SK-N-SH (cell line): ENCODE measurements around the gene GLG1. TPM values are rescaled to one million over a fixed set of nuclear protein-coding genes. Genes with fewer than 3 reads are reported as not detected.

Source experiments
- CHD2 ChIP-seq: fragments of 150-350 bp; IDR thresholded peaks from 2 replicates; pipeline ENCODE4 v1.6.1; 2018; ENCODE audit warnings: low read length; ENCODE audit not compliant: partially characterized antibody
- CTCF ChIP-seq: fragments of 200-600 bp; sonication (generic); IDR thresholded peaks from 2 replicates; pipeline ENCODE4 v1.6.1; 2017; ENCODE audit warnings: antibody characterized with exemption, mild to moderate bottlenecking, moderate library complexity
- ELF1 ChIP-seq: IDR thresholded peaks from 2 replicates; pipeline ENCODE4 v1.4.0; 2012
- EP300 ChIP-seq, 2 experiments: IDR thresholded peaks; 2 replicates each; pipeline versions ENCODE4 v1.4.0 to v1.6.1; 2012; ENCODE audit warnings: borderline replicate concordance in 1 of 2, low read depth in 1 of 2, low read length in 1 of 2
- EZH2phosphoT487 ChIP-seq: fragments of 200-600 bp; sonication (generic); IDR thresholded peaks from 2 replicates; pipeline ENCODE4 v1.6.1; 2017; ENCODE audit warnings: low read depth, mixed run types, mild to moderate bottlenecking, antibody characterized with exemption, moderate library complexity, borderline replicate concordance
- FOSL2 ChIP-seq: IDR thresholded peaks from 2 replicates; pipeline ENCODE4 v1.4.0; 2012; ENCODE audit warnings: low read depth, mild to moderate bottlenecking, moderate library complexity, borderline replicate concordance
- FOXJ3 ChIP-seq: sonication (generic); formaldehyde crosslinking; IDR thresholded peaks from 2 replicates; pipeline ENCODE4 v1.5.1; 2020; ENCODE audit warnings: mild to moderate bottlenecking, missing genetic modification reagents
- FOXM1 ChIP-seq: IDR thresholded peaks from 2 replicates; pipeline ENCODE4 v1.4.0; 2012; ENCODE audit warnings: low read depth, mild to moderate bottlenecking
- GABPA ChIP-seq: IDR thresholded peaks from 2 replicates; pipeline ENCODE4 v1.4.0; 2012; ENCODE audit warnings: low read depth, mild to moderate bottlenecking
- GATA2 ChIP-seq: sonication (generic); formaldehyde crosslinking; IDR thresholded peaks from 2 replicates; pipeline ENCODE4 v1.5.0; 2020; ENCODE audit warnings: mild to moderate bottlenecking, missing genetic modification reagents
- JUND ChIP-seq: IDR thresholded peaks from 2 replicates; pipeline ENCODE4 v1.4.0; 2012
- MEF2A ChIP-seq: IDR thresholded peaks from 2 replicates; pipeline ENCODE4 v1.4.0; 2012; ENCODE audit warnings: low read depth, borderline replicate concordance
- NFIC ChIP-seq: IDR thresholded peaks from 2 replicates; pipeline ENCODE4 v1.4.0; 2012; ENCODE audit warnings: borderline replicate concordance
- POLR2AphosphoS5 ChIP-seq: IDR thresholded peaks from 2 replicates; pipeline ENCODE4 v1.6.1; 2012; ENCODE audit warnings: low read depth, low read length
- RCOR1 ChIP-seq: fragments of 150-350 bp; IDR thresholded peaks from 2 replicates; pipeline ENCODE4 v1.6.1; 2017; ENCODE audit warnings: antibody characterized with exemption, low read length
- RXRA ChIP-seq: IDR thresholded peaks from 2 replicates; pipeline ENCODE4 v1.4.0; 2012; ENCODE audit warnings: low read depth, mild to moderate bottlenecking, borderline replicate concordance
- SIN3A ChIP-seq: IDR thresholded peaks from 2 replicates; pipeline ENCODE4 v1.6.1; 2012; ENCODE audit warnings: low read depth, mild to moderate bottlenecking, low read length, moderate library complexity, borderline replicate concordance
- SMC3 ChIP-seq: IDR thresholded peaks from 2 replicates; pipeline ENCODE4 v1.6.1; 2012; ENCODE audit warnings: low read depth, low read length, improper control_type of control experiment
- TAF1 ChIP-seq: IDR thresholded peaks from 2 replicates; pipeline ENCODE4 v1.6.1; 2012; ENCODE audit warnings: low read depth, mild to moderate bottlenecking, low read length, moderate library complexity, borderline replicate concordance
- TCF12 ChIP-seq: IDR thresholded peaks from 2 replicates; pipeline ENCODE4 v1.4.0; 2012
- TEAD4 ChIP-seq: IDR thresholded peaks from 2 replicates; pipeline ENCODE4 v1.4.0; 2012; ENCODE audit warnings: mild to moderate bottlenecking, borderline replicate concordance; ENCODE audit not compliant: insufficient read depth
- YY1 ChIP-seq: IDR thresholded peaks from 2 replicates; pipeline ENCODE4 v1.4.0; 2012; ENCODE audit warnings: low read depth, mild to moderate bottlenecking
- ZBTB33 ChIP-seq: IDR thresholded peaks from 2 replicates; pipeline ENCODE4 v1.4.0; 2012; ENCODE audit warnings: low read depth, borderline replicate concordance
- polyA plus RNA-seq, 3 experiments: library from polyadenylated mRNA; depleted of rRNA; stranded (reverse); fragments of >200 nt; gene quantifications; 2 replicates each; pipeline ENCODE4 v1.2.3, GENCODE V29; 2012
- TF ChIP-seq, protein P1 (sequence below): fragments of 150-350 bp; IDR thresholded peaks from 2 replicates; pipeline ENCODE4 v1.6.1; 2016; ENCODE audit warnings: mild to moderate bottlenecking, low read depth, low read length
- TF ChIP-seq, protein P2 (sequence below): fragments of 150-350 bp; IDR thresholded peaks from 2 replicates; pipeline ENCODE4 v1.6.1; 2017; ENCODE audit warnings: antibody characterized with exemption, low read length, low read depth, borderline replicate concordance
- TF ChIP-seq, protein P3 (sequence below): IDR thresholded peaks from 2 replicates; pipeline ENCODE4 v1.4.0; 2012; ENCODE audit warnings: low read depth, borderline replicate concordance

GLG1 gene
- polyA plus RNA-seq, 1 of the 3 experiments (the other 2 are of a cell fraction): 71.1 TPM

DNA sequence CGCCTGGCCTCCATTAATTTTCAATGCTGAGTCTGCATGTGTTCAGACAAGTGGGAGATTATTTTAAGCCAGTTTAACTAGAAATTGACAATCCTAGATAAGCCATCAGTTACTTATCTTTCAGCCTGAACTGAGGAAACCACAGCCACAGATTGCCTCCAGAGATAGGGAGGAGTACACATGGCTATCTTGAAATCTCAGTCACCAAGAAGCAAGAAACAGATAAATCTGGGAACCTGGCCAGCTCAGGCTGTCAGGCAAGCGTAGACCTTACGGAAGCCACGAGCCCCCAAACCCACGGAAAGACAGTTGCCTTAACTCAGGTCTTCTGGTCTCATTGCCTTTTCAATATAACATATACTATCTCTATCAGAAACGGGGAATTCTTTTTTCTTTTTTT is 2.0 kb upstream of the GLG1 start (continued):
- TF ChIP-seq, protein P1, sequence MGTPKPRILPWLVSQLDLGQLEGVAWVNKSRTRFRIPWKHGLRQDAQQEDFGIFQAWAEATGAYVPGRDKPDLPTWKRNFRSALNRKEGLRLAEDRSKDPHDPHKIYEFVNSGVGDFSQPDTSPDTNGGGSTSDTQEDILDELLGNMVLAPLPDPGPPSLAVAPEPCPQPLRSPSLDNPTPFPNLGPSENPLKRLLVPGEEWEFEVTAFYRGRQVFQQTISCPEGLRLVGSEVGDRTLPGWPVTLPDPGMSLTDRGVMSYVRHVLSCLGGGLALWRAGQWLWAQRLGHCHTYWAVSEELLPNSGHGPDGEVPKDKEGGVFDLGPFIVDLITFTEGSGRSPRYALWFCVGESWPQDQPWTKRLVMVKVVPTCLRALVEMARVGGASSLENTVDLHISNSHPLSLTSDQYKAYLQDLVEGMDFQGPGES: no peak
- TF ChIP-seq EP300 (IDR thresholded peaks at IDR 0.05; ENCODE audit: borderline replicate concordance in 1 of 2, low read depth in 1 of 2, low read length in 1 of 2) (peak in 1 of 2 experiments; percentile 57; a peak in 1 of 4 replicates), YY1 (no peak), FOXJ3 (CRISPR knock-in tag) (no peak), ZBTB33 (no peak), SIN3A (no peak), RXRA (no peak), GABPA (no peak), FOXM1 (no peak), CHD2 (no peak), EZH2phosphoT487 (no peak), SMC3 (no peak), POLR2AphosphoS5 (peak; percentile 21; the same call in 1 of the 2 replicates), GATA2 (CRISPR knock-in tag) (peak; percentile 50; the same call in 1 of the 2 replicates), ELF1 (no peak), NFIC (peak; percentile 64), RCOR1 (no peak), TAF1 (no peak), JUND (peak; percentile 70), FOSL2 (no peak), CTCF (no peak), MEF2A (no peak), TEAD4 (no peak; the same call in 1 of the 2 replicates), TCF12 (peak; percentile 77)
- TF ChIP-seq, protein P2, sequence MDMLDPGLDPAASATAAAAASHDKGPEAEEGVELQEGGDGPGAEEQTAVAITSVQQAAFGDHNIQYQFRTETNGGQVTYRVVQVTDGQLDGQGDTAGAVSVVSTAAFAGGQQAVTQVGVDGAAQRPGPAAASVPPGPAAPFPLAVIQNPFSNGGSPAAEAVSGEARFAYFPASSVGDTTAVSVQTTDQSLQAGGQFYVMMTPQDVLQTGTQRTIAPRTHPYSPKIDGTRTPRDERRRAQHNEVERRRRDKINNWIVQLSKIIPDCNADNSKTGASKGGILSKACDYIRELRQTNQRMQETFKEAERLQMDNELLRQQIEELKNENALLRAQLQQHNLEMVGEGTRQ: no peak
- TF ChIP-seq, protein P3, sequence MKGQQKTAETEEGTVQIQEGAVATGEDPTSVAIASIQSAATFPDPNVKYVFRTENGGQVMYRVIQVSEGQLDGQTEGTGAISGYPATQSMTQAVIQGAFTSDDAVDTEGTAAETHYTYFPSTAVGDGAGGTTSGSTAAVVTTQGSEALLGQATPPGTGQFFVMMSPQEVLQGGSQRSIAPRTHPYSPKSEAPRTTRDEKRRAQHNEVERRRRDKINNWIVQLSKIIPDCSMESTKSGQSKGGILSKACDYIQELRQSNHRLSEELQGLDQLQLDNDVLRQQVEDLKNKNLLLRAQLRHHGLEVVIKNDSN: no peak
